ENCODE data around the gene BMI1. TPM values are rescaled to one million over a fixed set of nuclear protein-coding genes. Genes with fewer than 3 reads are reported as not detected.

BMI1 gene
- total RNA-seq, 1 donor from 2014 or later: 33.3 TPM

- Histone ChIP-seq H3K4me3 (peak overlapping the region; percentile 87), H3K27ac (replicated peaks) (peak overlapping the region; percentile 95), H3K4me1 (peaks cover 81% of the 10 kb centered on the region), H3K9me3 (replicated peaks) (no peaks in the 10 kb centered on the region), H3K27me3 (ENCODE audit: low read depth) (peaks cover 26% of the 10 kb centered on the region), H3K36me3 (no peaks in the 10 kb centered on the region)
- intact Hi-C loops (cut with micrococcal nuclease): loop anchor here (10.0 kb wide), 1 partner anchor 315 kb away; the partner anchor contains the start of gene DNAJC1
- TF ChIP-seq CTCF (IDR thresholded peaks at IDR 0.05; ENCODE audit: borderline replicate concordance): no peak
- DNase-seq: no peak
Observed at GRCh38 chr10:22319547-22319979, 1.3 kb upstream of the BMI1 start.

DNA sequence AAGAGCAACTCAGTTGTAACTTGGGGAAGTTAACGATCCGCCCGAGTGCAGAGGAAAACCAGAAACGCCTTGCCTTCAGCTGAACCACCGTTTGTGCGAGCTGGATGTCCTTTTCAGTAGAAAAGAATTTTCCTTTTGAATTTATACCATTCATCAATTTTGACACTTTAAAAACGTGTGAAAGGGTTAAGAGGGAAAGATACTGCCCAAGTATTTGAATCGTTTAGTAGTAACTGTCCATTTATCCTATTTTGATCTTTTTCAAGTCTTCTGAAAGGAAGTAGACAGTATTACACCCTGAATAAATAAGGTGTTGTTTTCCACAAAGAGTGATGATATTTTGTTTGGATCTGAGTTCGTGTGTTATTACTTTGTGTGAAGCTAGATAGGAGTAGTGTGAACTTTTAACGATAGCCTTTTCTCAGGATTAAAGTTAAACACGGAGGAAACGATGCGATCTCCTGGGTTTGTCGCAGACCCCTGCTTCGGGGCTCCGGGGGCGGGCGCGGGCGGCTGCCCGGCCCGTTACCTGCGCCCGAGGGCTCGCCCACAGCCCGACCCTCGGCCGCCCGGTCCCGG lies 830 bp upstream of the BMI1 start:
- intact Hi-C loops (cut with micrococcal nuclease): loop anchor here (10.0 kb wide), 1 partner anchor 315 kb away; the partner anchor contains the start of gene DNAJC1
- H3K4me1 ChIP-seq: peaks cover 81% of the 10 kb centered on the region
- H3K27me3 ChIP-seq (ENCODE audit: low read depth): peaks cover 26% of the 10 kb centered on the region
- no peak for TF ChIP-seq CTCF (IDR thresholded peaks at IDR 0.05; ENCODE audit: borderline replicate concordance)
- DNase-seq: no peak
- no peaks in the 10 kb centered on the region for H3K36me3 ChIP-seq
- no peaks in the 10 kb centered on the region for H3K9me3 ChIP-seq (replicated peaks)
- peak overlapping the region; percentile 95 for H3K27ac ChIP-seq (replicated peaks)
- H3K4me3 ChIP-seq: peak overlapping the region; percentile 87

- peak overlapping the region; percentile 87 for H3K4me3 ChIP-seq
- intact Hi-C loops (cut with micrococcal nuclease): no loop called here
- H3K36me3 ChIP-seq: peaks cover 2% of the 10 kb centered on the region
- TF ChIP-seq CTCF (IDR thresholded peaks at IDR 0.05; ENCODE audit: borderline replicate concordance): peak; percentile 7
- no peaks in the 10 kb centered on the region for H3K9me3 ChIP-seq (replicated peaks)
- DNase-seq: peak; percentile 72
- H3K27ac ChIP-seq (replicated peaks): peak overlapping the region; percentile 95
- peaks cover 26% of the 10 kb centered on the region for H3K27me3 ChIP-seq (ENCODE audit: low read depth)
- H3K4me1 ChIP-seq: peaks cover 82% of the 10 kb centered on the region
Observed at GRCh38 chr10:22321156-22321923, 441 bp downstream of the BMI1 start.

DNA sequence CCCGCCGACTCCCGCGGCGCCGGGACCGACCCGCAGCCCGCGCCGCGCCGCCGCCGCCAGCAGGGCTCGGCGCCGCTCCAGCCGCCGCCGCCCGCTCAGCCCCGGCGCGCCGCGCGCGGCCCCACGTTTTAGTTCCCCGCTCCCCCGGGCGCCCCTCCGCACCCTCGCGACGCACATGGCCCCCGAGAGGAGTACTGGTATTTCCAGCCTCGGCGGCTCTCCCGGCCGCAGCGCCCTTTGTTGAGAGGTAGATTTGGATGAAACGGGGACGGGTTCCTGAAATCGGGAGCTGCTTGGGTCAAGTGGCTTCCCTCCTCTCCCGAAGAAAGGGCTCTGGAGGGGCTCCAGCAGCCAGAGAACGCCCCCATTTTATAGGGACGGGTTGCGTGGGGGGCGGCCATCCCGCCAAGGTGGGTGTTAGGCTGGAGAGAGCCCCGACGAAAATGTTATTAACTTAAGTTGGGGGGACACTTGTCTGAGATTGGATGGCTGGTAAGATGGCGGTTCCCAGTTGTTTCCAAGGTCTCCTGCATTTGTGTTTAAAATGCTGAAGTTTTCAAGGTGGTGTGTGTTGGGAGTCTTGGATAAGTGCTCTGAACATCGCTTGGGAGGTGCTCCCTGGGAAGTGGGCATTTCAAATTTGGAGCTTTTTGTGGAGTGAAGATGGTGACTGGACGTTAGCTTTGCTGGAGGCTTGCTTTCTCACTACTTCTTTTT lies 1.2 kb downstream of the BMI1 start:
- peaks cover 77% of the 10 kb centered on the region for H3K4me1 ChIP-seq
- intact Hi-C loops (cut with micrococcal nuclease): no loop called here
- no peak for TF ChIP-seq CTCF (IDR thresholded peaks at IDR 0.05; ENCODE audit: borderline replicate concordance)
- no peak overlapping the region for H3K27ac ChIP-seq (replicated peaks)
- no peak for DNase-seq
- peak overlapping the region; percentile 77 for H3K4me3 ChIP-seq
- H3K27me3 ChIP-seq (ENCODE audit: low read depth): peaks cover 26% of the 10 kb centered on the region
- H3K36me3 ChIP-seq: peaks cover 9% of the 10 kb centered on the region
- H3K9me3 ChIP-seq (replicated peaks): no peaks in the 10 kb centered on the region

- H3K27ac ChIP-seq (replicated peaks): no peak overlapping the region
- peaks cover 15% of the 10 kb centered on the region for H3K36me3 ChIP-seq
- intact Hi-C loops (cut with micrococcal nuclease): no loop called here
- H3K27me3 ChIP-seq (ENCODE audit: low read depth): peaks cover 26% of the 10 kb centered on the region
- H3K4me3 ChIP-seq: peak overlapping the region; percentile 77
- peaks cover 71% of the 10 kb centered on the region for H3K4me1 ChIP-seq
- no peak for TF ChIP-seq CTCF (IDR thresholded peaks at IDR 0.05; ENCODE audit: borderline replicate concordance)
- DNase-seq: no peak
- H3K9me3 ChIP-seq (replicated peaks): no peaks in the 10 kb centered on the region
Observed at GRCh38 chr10:22322641-22323160, 1.8 kb downstream of the BMI1 start.

Data from left ventricle myocardium inferior (tissue), 1 donor.